Measurements from ENCODE around the gene TMEM121B.

DNA sequence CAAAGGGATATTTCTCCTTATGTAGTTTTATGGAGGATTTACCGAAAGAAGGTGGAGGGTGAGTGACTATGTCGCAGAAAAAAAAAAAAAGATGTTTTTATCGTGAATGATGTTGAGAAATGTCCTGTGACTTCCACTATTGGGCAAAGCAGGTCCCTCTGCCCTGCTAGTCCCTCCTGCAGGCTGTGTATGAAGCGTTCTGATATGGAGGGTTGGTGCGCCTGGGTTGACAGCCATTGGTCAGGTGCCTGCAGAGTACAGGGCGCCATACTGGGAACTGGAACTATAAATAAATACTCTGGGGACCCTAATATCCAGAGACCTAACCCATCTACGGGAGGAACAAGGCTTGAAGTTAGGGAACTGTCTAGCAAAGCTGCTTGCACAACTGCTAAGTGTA, 34.9 kb downstream of the TMEM121B start:
- TF ChIP-seq POLR2A (IDR thresholded peaks at IDR 0.05; ENCODE audit: low read length), result no peak
- TF ChIP-seq GATA1 (IDR thresholded peaks at IDR 0.05; ENCODE audit: low read depth, low read length), result no peak
